IMR-90 (cell line): ENCODE data around the gene EFNA5. TPM values are rescaled to one million over a fixed set of nuclear protein-coding genes. Genes with fewer than 3 reads are reported as not detected.

Experiments used
- ATAC-seq: fragments of 200-7000 bp; cut with Tn5 transposase; 2 replicates; pipeline ENCODE4 v1.9.1; 2020; ENCODE audit warnings: low read depth, mild to moderate bottlenecking, moderate library complexity
- BruUV-seq: library from RNA; stranded (reverse); fragments of 400-500 nt; replicated peaks from 2 replicates; lab custom pipeline; 2021; lab: Mats Ljungman, UMichigan
- CTCF ChIA-PET: fragments of 300-600 bp; formaldehyde crosslinking; extraction: SDS; loops from one replicate; lab custom pipeline; 2021; ENCODE audit warnings: antibody characterized with exemption; lab: Yijun Ruan, JAX
- POLR2A ChIA-PET: fragments of 300-600 bp; sonication (Branson Sonifier 250); formaldehyde crosslinking; loops from one replicate; lab custom pipeline; 2022; ENCODE audit warnings: antibody characterized with exemption; ENCODE audit not compliant: unreplicated experiment; lab: Charles Lee
- DNase-seq: peaks from one replicate; pipeline ENCODE4 v3.0.0; 2013
- H2AFZ ChIP-seq: replicated peaks from 2 replicates; pipeline ENCODE3; 2013; ENCODE audit warnings: low read length, mild to moderate bottlenecking; ENCODE audit not compliant: poor library complexity
- H2AK5ac ChIP-seq: 2 replicates; pipeline ENCODE4 v1.6.1; 2013; ENCODE audit warnings: low read depth, low read length, inconsistent platforms
- H2AK9ac ChIP-seq: replicated peaks from 2 replicates; pipeline ENCODE3; 2013; ENCODE audit warnings: mild to moderate bottlenecking, low read depth, low read length, moderate library complexity; ENCODE audit not compliant: poor library complexity
- H2BK120ac ChIP-seq: 2 replicates; pipeline ENCODE4 v1.6.1; 2013; ENCODE audit warnings: low read depth, low read length, inconsistent platforms
- H2BK15ac ChIP-seq: 3 replicates; pipeline ENCODE4 v1.6.1; 2013; ENCODE audit warnings: low read depth, low read length, inconsistent platforms
- H2BK20ac ChIP-seq: 2 replicates; pipeline ENCODE4 v1.6.1; 2013; ENCODE audit warnings: low read depth, mild to moderate bottlenecking, inconsistent platforms, low read length, moderate library complexity
- H2BK5ac ChIP-seq: 2 replicates; pipeline ENCODE4 v1.6.1; 2013; ENCODE audit warnings: mild to moderate bottlenecking, low read depth, low read length, inconsistent platforms; ENCODE audit not compliant: poor library complexity, severe bottlenecking
- H3K14ac ChIP-seq: replicated peaks from 2 replicates; pipeline ENCODE4 v1.6.1; 2013; ENCODE audit warnings: low read depth, low read length, inconsistent platforms
- H3K18ac ChIP-seq: 2 replicates; pipeline ENCODE4 v1.6.1; 2013; ENCODE audit warnings: low read depth, low read length, control low read depth
- H3K23ac ChIP-seq: 2 replicates; pipeline ENCODE4 v1.6.1; 2013; ENCODE audit warnings: low read depth, low read length, inconsistent platforms
- H3K27ac ChIP-seq: 2 replicates; pipeline ENCODE4 v1.5.1; 2013; ENCODE audit warnings: mild to moderate bottlenecking, control low read depth, low read length; ENCODE audit not compliant: insufficient read depth
- H3K27me3 ChIP-seq: 2 replicates; pipeline ENCODE4 v1.6.1; 2013; ENCODE audit warnings: low read length; ENCODE audit not compliant: control insufficient read depth, insufficient read depth
- H3K36me3 ChIP-seq: 2 replicates; pipeline ENCODE4 v1.6.1; 2013; ENCODE audit warnings: low read length, mixed read lengths; ENCODE audit not compliant: control insufficient read depth, insufficient read depth
- H3K4ac ChIP-seq: 2 replicates; pipeline ENCODE4 v1.6.1; 2013; ENCODE audit warnings: low read depth, low read length, inconsistent platforms
- H3K4me1 ChIP-seq: 2 replicates; pipeline ENCODE4 v1.6.1; 2013; ENCODE audit warnings: low read length, mixed read lengths; ENCODE audit not compliant: control insufficient read depth, insufficient read depth
- H3K4me2 ChIP-seq: 2 replicates; pipeline ENCODE4 v1.6.1; 2013; ENCODE audit warnings: low read depth, mild to moderate bottlenecking, control low read depth, low read length, moderate library complexity
- H3K4me3 ChIP-seq: 2 replicates; pipeline ENCODE4 v1.5.1; 2013; ENCODE audit warnings: low read depth, mild to moderate bottlenecking, control low read depth, low read length, moderate library complexity; ENCODE audit not compliant: insufficient read depth
- H3K56ac ChIP-seq: 2 replicates; pipeline ENCODE4 v1.6.1; 2013; ENCODE audit warnings: low read length, inconsistent platforms; ENCODE audit not compliant: insufficient read depth; ENCODE audit errors: extremely low read depth
- H3K79me1 ChIP-seq, 2 experiments: 2 replicates each; pipeline ENCODE4 v1.6.1; 2013; ENCODE audit warnings: low read length in 2 of 2, inconsistent platforms in 1 of 2, low read depth in 1 of 2
- H3K9ac ChIP-seq: 2 replicates; pipeline ENCODE4 v1.6.1; 2013; ENCODE audit warnings: low read depth, low read length, control low read depth
- H3K9me1 ChIP-seq: 2 replicates; pipeline ENCODE4 v1.6.1; 2013; ENCODE audit warnings: low read length, inconsistent platforms; ENCODE audit not compliant: insufficient read depth
- H3K9me3 ChIP-seq: 2 replicates; pipeline ENCODE4 v1.6.1; 2013; ENCODE audit warnings: low read length; ENCODE audit not compliant: control insufficient read depth, insufficient read depth
- H4K20me1 ChIP-seq: 2 replicates; pipeline ENCODE4 v1.6.1; 2013; ENCODE audit warnings: low read length, inconsistent platforms; ENCODE audit not compliant: insufficient read depth
- H4K5ac ChIP-seq: 2 replicates; pipeline ENCODE4 v1.6.1; 2013; ENCODE audit warnings: mild to moderate bottlenecking, low read depth, low read length, control low read depth
- H4K8ac ChIP-seq, 2 experiments: 2 replicates each; pipeline ENCODE4 v1.6.1; 2013; ENCODE audit warnings: low read depth in 2 of 2, low read length in 2 of 2, control low read depth in 1 of 2, inconsistent platforms in 1 of 2
- H4K91ac ChIP-seq: 2 replicates; pipeline ENCODE4 v1.6.1; 2013; ENCODE audit warnings: low read depth, low read length, inconsistent platforms; ENCODE audit not compliant: insufficient read depth
- BHLHE40 ChIP-seq: fragments of 150-350 bp; IDR thresholded peaks from 2 replicates; pipeline ENCODE4 v1.6.1; 2016; ENCODE audit warnings: mild to moderate bottlenecking, low read depth, low read length
- CEBPB ChIP-seq: IDR thresholded peaks from 2 replicates; pipeline ENCODE4 v1.6.1; 2012; ENCODE audit warnings: low read depth, low read length, improper control_type of control experiment
- CHD1 ChIP-seq: IDR thresholded peaks from 2 replicates; pipeline ENCODE4 v1.6.1; 2012; ENCODE audit warnings: low read depth, low read length, improper control_type of control experiment
- CTCF ChIP-seq: conservative IDR thresholded peaks from 2 replicates; pipeline ENCODE4 v1.5.1; 2012; ENCODE audit warnings: mild to moderate bottlenecking, low read depth, low read length, improper control_type of control experiment
- ELK1 ChIP-seq: fragments of 150-350 bp; IDR thresholded peaks from 2 replicates; pipeline ENCODE4 v1.6.1; 2016; ENCODE audit warnings: low read depth, mild to moderate bottlenecking, low read length, moderate library complexity, borderline replicate concordance
- FOS ChIP-seq: fragments of 150-350 bp; IDR thresholded peaks from 2 replicates; pipeline ENCODE4 v1.6.1; 2016; ENCODE audit warnings: low read depth, low read length
- MAFK ChIP-seq: IDR thresholded peaks from 2 replicates; pipeline ENCODE4 v1.6.1; 2012; ENCODE audit warnings: low read depth, low read length, improper control_type of control experiment
- MAZ ChIP-seq: IDR thresholded peaks from 2 replicates; pipeline ENCODE4 v1.6.1; 2012; ENCODE audit warnings: low read depth, mild to moderate bottlenecking, low read length, improper control_type of control experiment, moderate library complexity, borderline replicate concordance
- MXI1 ChIP-seq: IDR thresholded peaks from 2 replicates; pipeline ENCODE4 v1.6.1; 2012; ENCODE audit warnings: low read depth, mild to moderate bottlenecking, low read length, moderate library complexity, borderline replicate concordance
- NFE2L2 ChIP-seq: fragments of 150-350 bp; IDR thresholded peaks from 2 replicates; pipeline ENCODE4 v1.6.1; 2016; ENCODE audit warnings: low read depth, mild to moderate bottlenecking, low read length
- POLR2A ChIP-seq: IDR thresholded peaks from 2 replicates; pipeline ENCODE4 v1.6.1; 2012; ENCODE audit warnings: mild to moderate bottlenecking, low read depth, low read length
- RAD21 ChIP-seq: IDR thresholded peaks from 2 replicates; pipeline ENCODE4 v1.6.1; 2012; ENCODE audit warnings: low read length, improper control_type of control experiment
- RCOR1 ChIP-seq: IDR thresholded peaks from 2 replicates; pipeline ENCODE4 v1.6.1; 2012; ENCODE audit warnings: mild to moderate bottlenecking, low read length, improper control_type of control experiment; ENCODE audit not compliant: insufficient replicate concordance
- RFX5 ChIP-seq: IDR thresholded peaks from 2 replicates; pipeline ENCODE4 v1.8.0; 2012; ENCODE audit warnings: low read depth, mild to moderate bottlenecking, low read length, moderate library complexity
- SMC3 ChIP-seq: fragments of 150-350 bp; IDR thresholded peaks from 2 replicates; pipeline ENCODE4 v1.6.1; 2016; ENCODE audit warnings: low read depth, mild to moderate bottlenecking, antibody characterized with exemption, low read length, moderate library complexity
- WGBS, 2 experiments: methylation state at CpG; one replicate each; pipeline versions ENCODE4 v1.1.5 to v1.1.7; 2013; ENCODE audit warnings: missing lambda C conversion rate in 2 of 2; ENCODE audit not compliant: insufficient read length in 1 of 2; ENCODE audit errors: extremely low coverage in 2 of 2; 5-methylcytosine and 5-hydroxymethylcytosine counted together
- dilution Hi-C: fragments of 300-500 bp; cut with HindIII; formaldehyde crosslinking; loops from one replicate; pipeline ENCODE4 v1.14.3; 2018; ENCODE audit warnings: low sequenced_read_pairs; ENCODE audit not compliant: unreplicated experiment
- in situ Hi-C: fragments of 300-500 bp; cut with MboI; formaldehyde crosslinking; loops from 3 replicates; pipeline ENCODE4 v1.14.3; 2019; ENCODE audit warnings: low sequenced_read_pairs, inconsistent platforms, mixed read lengths
- intact Hi-C: fragments of 100-400 bp; cut with micrococcal nuclease; formaldehyde crosslinking; loops from 2 replicates; pipeline ENCODE4 v1.10.0; 2022
- polyA plus RNA-seq, 3 experiments: library from polyadenylated mRNA; depleted of rRNA; stranded (reverse); fragments of >200 nt; gene quantifications; 2 replicates each; pipeline ENCODE4 v1.2.3, GENCODE V29; 2012; ENCODE audit warnings: low replicate concordance in 1 of 3
- total RNA-seq: library from RNA; depleted of rRNA; stranded (reverse); fragments of >200 nt; gene quantifications from 2 replicates; pipeline ENCODE4 v1.2.3, GENCODE V29; 2012
- TF ChIP-seq, protein P1 (sequence below): fragments of 150-350 bp; IDR thresholded peaks from 2 replicates; pipeline ENCODE4 v1.6.1; 2017; ENCODE audit warnings: mild to moderate bottlenecking, antibody characterized with exemption, low read length, low read depth

EFNA5 gene
- total and polyA plus RNA-seq, 2 of the 4 experiments (the other 2 are of a cell fraction) = 1.5 to 1.6 TPM

DNA sequence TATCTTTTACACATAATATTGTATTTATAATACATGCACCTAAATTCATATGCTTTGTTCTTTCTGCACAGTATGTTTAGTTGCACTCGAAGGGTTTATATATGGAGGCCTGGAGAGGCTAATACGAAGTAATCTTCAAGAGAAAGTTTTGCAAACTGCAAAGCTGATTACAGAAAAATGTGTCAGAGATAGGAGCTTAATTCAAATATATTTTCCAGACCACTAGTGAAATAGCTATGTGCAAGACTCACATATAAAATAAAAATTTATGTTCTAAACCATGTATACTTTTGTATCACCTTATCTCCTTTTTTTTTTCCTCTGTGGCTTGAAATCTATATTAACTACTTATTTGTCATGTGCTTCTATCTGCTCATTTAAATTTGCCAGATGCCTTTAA is 313.8 kb downstream of the EFNA5 start:
- WGBS, 2 experiments = no CpG with 5 or more reads among the region's 2 CpGs
- Histone ChIP-seq H2AK9ac (no peak overlapping the region), H3K79me1 (no peaks in the 10 kb centered on the region), H2BK20ac (no peak overlapping the region), H3K9ac (no peak overlapping the region), H2BK120ac (no peak overlapping the region), H3K9me1 (no peaks in the 10 kb centered on the region), H3K36me3 (no peaks in the 10 kb centered on the region), H2AFZ (no peak overlapping the region), H3K4me3 (no peak overlapping the region), H3K4me2 (no peak overlapping the region), H2BK5ac (no peak overlapping the region), H3K4me1 (peaks cover 4% of the 10 kb centered on the region; the same call in 1 of the 2 replicates), H3K27ac (no peak overlapping the region), H3K14ac (no peak overlapping the region), H4K91ac (no peak overlapping the region), H3K23ac (no peak overlapping the region), H4K5ac (no peak overlapping the region), H2AK5ac (no peak overlapping the region), H3K27me3 (no peaks in the 10 kb centered on the region), H2BK15ac (no peak overlapping the region), H3K56ac (no peak overlapping the region), H3K18ac (no peak overlapping the region), H3K9me3 (no peaks in the 10 kb centered on the region; the same call in 1 of the 2 replicates), H4K8ac (no peak overlapping the region), H4K20me1 (no peaks in the 10 kb centered on the region), H3K4ac (no peak overlapping the region)
- DNase-seq = no peak
- intact Hi-C loops (no loop called here), dilution Hi-C loops (no loop called here), in situ Hi-C loops (no loop called here)
- no peak for ATAC-seq
- BruUV-seq = no TSS peak
- POLR2A ChIA-PET = no interaction called here
- no peak for TF ChIP-seq CTCF
- TF ChIP-seq MAFK = no peak
- TF ChIP-seq MAZ = no peak
- no peak for TF ChIP-seq MXI1
- no peak for TF ChIP-seq CEBPB
- no peak for TF ChIP-seq BHLHE40
- TF ChIP-seq, protein P1, sequence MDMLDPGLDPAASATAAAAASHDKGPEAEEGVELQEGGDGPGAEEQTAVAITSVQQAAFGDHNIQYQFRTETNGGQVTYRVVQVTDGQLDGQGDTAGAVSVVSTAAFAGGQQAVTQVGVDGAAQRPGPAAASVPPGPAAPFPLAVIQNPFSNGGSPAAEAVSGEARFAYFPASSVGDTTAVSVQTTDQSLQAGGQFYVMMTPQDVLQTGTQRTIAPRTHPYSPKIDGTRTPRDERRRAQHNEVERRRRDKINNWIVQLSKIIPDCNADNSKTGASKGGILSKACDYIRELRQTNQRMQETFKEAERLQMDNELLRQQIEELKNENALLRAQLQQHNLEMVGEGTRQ = no peak
- TF ChIP-seq RAD21 = no peak
- no peak for TF ChIP-seq NFE2L2
- no peak for TF ChIP-seq CHD1
- TF ChIP-seq ELK1 = no peak
- TF ChIP-seq POLR2A = no peak
- TF ChIP-seq RCOR1 = no peak
- no peak for TF ChIP-seq SMC3
- no peak for TF ChIP-seq RFX5
- TF ChIP-seq FOS = no peak
- CTCF ChIA-PET = interaction anchor here (0.7 kb wide), 1 partner anchor 16 kb away, joined by 4 read pairs; no protein-coding TSS in a partner anchor
